Ovary (tissue), 9 donors: Measurements from ENCODE around the gene WWOX. TPM values are rescaled to one million over a fixed set of nuclear protein-coding genes. Genes with fewer than 3 reads are reported as not detected.
A peak's percentile ranks its signal among the peaks of the same experiment; 100 is the strongest.

Experiments
- DNase-seq, 5 donors: peaks; one replicate each; pipeline ENCODE4 v3.0.0-alpha.2; 2019 to 2020
- H3K27ac ChIP-seq, 2 donors: fragments of 200-600 bp; one replicate each; pipeline versions ENCODE4 v1.5.1 to v1.8.0; 2019 to 2022
- H3K27me3 ChIP-seq: fragments of 200-600 bp; one replicate; pipeline ENCODE4 v1.8.0; 2022
- H3K36me3 ChIP-seq: fragments of 200-600 bp; sonication (generic); one replicate; pipeline ENCODE4 v1.5.1; 2019
- H3K4me1 ChIP-seq: one replicate; pipeline ENCODE4 v1.8.1; 2013; ENCODE audit warnings: mild to moderate bottlenecking, moderate library complexity; ENCODE audit not compliant: insufficient read depth
- H3K4me3 ChIP-seq: fragments of 200-600 bp; sonication (generic); one replicate; pipeline ENCODE4 v1.5.1; 2017
- H3K9me3 ChIP-seq, 2 donors: fragments of 200-600 bp in 1 of 2; sonication (generic) in 1 of 2; one replicate each; pipeline versions ENCODE4 v1.5.1 to v1.8.1; 2013 to 2019; ENCODE audit warnings: mild to moderate bottlenecking in 1 of 2, moderate library complexity in 1 of 2
- EP300 ChIP-seq: sonication (generic); formaldehyde crosslinking; IDR thresholded peaks from one replicate; pipeline ENCODE4 v1.6.1; 2017; ENCODE audit warnings: antibody characterized with exemption
- POLR2A ChIP-seq: fragments of 450-650 bp; IDR thresholded peaks from one replicate; pipeline ENCODE4 v1.6.1; 2017; ENCODE audit warnings: antibody characterized with exemption, mild to moderate bottlenecking, moderate library complexity
- WGBS, 3 donors: extraction: QIAGEN DNeasy Blood & Tissue Kit in 1 of 3; methylation state at CpG; one replicate each; pipeline versions ENCODE4 v1.1.5 to v1.1.7; 2013 to 2017; 5-methylcytosine and 5-hydroxymethylcytosine counted together
- intact Hi-C, 4 donors: fragments of 100-400 bp; cut with DNase I; formaldehyde crosslinking; loops; one replicate each; pipeline versions ENCODE4 v1.11.0 to v1.15.1; 2022 to 2023
- polyA plus RNA-seq, 2 donors: library from polyadenylated mRNA; stranded (reverse); fragments of 200-250 nt in 1 of 2; fragments of 350-450 nt in 1 of 2; fragmentation: Illumina TruSeq in 1 of 2; extraction: RNeasy Lipid Tissue Mini Kit (QIAGEN cat#74804) in 1 of 2; gene quantifications; one replicate each; pipeline ENCODE4 v1.2.3, GENCODE V29; 2013 to 2014
- total RNA-seq, 7 donors: library from RNA; depleted of rRNA in 2 of 7; stranded (reverse); fragments of >200 nt in 2 of 7; fragmentation: NEBNext Ultra II Directional in 3 of 7; extraction: Animal tissue kit (Norgen Biotek cat#: 25700) in 3 of 7; gene quantifications; one replicate each; pipeline versions ENCODE4 v1.1.0 to v1.2.4, GENCODE V29; 2016 to 2023
- TF ChIP-seq, protein P1 (sequence below), 3 donors: fragments of 450-650 bp in 2 of 3; fragments of 200-600 bp in 1 of 3; IDR thresholded peaks; one replicate each; pipeline versions ENCODE4 v1.5.1 to v1.8.0; 2016 to 2022; ENCODE audit warnings: antibody characterized with exemption in 3 of 3, mild to moderate bottlenecking in 1 of 3
- donor health status: DM: no; HTN: no; CAD: no; lungs with moderate emphysema.
- donor health status: DM: no; HTN: no; CAD: no.
- donor health status: Bipolar disorder and iron deficiency.
- donor health status: DM: yes; HTN: yes; CAD: no.
- donor health status: DM: no; HTN: no; CAD: no.
- donor health status: DM: yes; HTN: yes; CAD: no.

WWOX gene
- total and polyA plus RNA-seq, 9 donors, result 11.0 to 40.5 (median 25.2) TPM

GRCh38 chr16:78851266-78851665, 751.8 kb downstream of the WWOX start:
- 43 to 54% (median 47%) methylated on average over 3 of the region's 3 CpGs for WGBS, 3 donors
- Histone ChIP-seq H3K36me3 (no peaks in the 10 kb centered on the region), H3K9me3 (no peaks in the 10 kb centered on the region), H3K4me3 (no peak overlapping the region), H3K4me1 (no peaks in the 10 kb centered on the region), H3K27ac (no peak overlapping the region), H3K27me3 (no peaks in the 10 kb centered on the region)
- no peak for TF ChIP-seq POLR2A
- TF ChIP-seq, protein P1, sequence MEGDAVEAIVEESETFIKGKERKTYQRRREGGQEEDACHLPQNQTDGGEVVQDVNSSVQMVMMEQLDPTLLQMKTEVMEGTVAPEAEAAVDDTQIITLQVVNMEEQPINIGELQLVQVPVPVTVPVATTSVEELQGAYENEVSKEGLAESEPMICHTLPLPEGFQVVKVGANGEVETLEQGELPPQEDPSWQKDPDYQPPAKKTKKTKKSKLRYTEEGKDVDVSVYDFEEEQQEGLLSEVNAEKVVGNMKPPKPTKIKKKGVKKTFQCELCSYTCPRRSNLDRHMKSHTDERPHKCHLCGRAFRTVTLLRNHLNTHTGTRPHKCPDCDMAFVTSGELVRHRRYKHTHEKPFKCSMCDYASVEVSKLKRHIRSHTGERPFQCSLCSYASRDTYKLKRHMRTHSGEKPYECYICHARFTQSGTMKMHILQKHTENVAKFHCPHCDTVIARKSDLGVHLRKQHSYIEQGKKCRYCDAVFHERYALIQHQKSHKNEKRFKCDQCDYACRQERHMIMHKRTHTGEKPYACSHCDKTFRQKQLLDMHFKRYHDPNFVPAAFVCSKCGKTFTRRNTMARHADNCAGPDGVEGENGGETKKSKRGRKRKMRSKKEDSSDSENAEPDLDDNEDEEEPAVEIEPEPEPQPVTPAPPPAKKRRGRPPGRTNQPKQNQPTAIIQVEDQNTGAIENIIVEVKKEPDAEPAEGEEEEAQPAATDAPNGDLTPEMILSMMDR (IDR thresholded peaks at IDR 0.05), result no peak
- DNase-seq, result no peak
- intact Hi-C loops, result no loop called here

DNA sequence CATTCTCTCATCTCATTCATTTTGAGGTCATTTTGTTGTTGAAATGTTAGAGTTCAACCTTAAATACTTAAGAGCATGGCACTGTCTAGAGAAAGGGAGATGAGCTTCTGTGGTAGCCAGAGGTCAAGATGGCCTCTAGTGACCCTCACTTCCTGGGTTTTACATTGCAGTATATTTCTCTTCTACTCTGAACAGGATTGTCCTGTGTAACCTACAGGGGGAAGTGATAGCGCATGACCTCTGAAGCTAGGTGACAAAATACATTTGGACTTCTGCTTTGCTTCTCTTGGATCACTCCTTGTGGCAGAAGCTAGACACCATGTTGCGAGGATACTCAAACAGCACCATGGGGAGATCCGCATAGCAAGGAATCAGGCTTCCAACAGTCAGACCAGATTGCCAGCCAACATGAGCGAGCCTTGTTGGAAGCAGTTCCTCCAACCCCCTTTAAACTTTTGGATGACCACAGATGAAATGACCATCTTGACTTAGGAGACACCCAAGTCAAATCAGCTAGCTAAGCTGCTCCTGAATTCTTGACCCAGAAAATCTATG, 752.7 kb downstream of the WWOX start:
- Histone ChIP-seq H3K4me3 (no peak overlapping the region), H3K9me3 (no peaks in the 10 kb centered on the region), H3K4me1 (no peaks in the 10 kb centered on the region), H3K27ac (no peak overlapping the region), H3K27me3 (no peaks in the 10 kb centered on the region), H3K36me3 (no peaks in the 10 kb centered on the region)
- TF ChIP-seq, protein P1 (IDR thresholded peaks at IDR 0.05), result no peak
- no peak for TF ChIP-seq EP300
- TF ChIP-seq POLR2A, result no peak
- intact Hi-C loops, result no loop called here
- 91 to 99% (median 99%) methylated on average over 4 of the region's 4 CpGs for WGBS, 3 donors
- no peak for DNase-seq

DNA sequence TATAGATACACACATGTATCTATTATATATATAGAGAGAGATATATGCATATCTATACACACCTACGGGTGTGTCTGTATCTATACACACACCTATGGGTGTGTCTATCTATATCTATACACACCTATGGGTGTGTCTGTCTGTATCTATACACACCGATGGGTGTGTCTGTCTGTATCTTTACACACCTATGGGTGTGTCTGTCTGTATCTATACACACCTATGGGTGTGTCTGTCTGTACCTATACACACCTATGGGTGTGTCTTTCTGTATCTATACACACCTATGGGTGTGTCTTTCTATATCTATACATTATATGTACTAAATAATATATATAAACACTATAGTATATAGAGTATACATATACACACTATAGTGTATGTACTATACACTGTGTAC, 762.6 kb downstream of the WWOX start:
- no peaks in the 10 kb centered on the region for H3K36me3 ChIP-seq
- intact Hi-C loops, result no loop called here
- no peaks in the 10 kb centered on the region for H3K9me3 ChIP-seq
- DNase-seq, result no peak
- no peak for TF ChIP-seq POLR2A
- TF ChIP-seq, protein P1 (IDR thresholded peaks at IDR 0.05), result no peak
- TF ChIP-seq EP300, result no peak
- no peaks in the 10 kb centered on the region for H3K27me3 ChIP-seq
- peaks cover 10% of the 10 kb centered on the region for H3K4me1 ChIP-seq
- WGBS, 3 donors, result 93 to 98% (median 97%) methylated on average over 2 of the region's 2 CpGs
- H3K27ac ChIP-seq, result no peak overlapping the region
- H3K4me3 ChIP-seq, result no peak overlapping the region

DNA sequence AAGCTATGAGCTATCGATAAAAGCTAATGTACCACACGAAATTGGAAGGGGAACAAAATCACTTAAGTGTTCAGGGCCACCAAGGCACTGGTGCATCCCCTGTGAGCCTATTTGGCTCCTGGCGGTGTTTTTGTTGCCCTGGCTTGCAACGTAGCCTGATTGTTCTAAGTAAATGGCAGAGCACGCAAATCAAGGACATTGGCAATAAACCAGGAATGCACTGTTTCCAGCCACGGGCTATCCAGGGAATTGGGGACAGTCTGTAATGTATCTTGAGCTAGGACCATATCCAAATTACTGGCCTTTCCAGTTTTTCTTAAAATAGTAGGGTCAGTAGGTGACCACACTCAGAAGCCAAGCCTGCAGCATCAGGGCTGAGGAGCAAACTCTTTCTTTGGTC, 767.1 kb downstream of the WWOX start:
- no peaks in the 10 kb centered on the region for H3K9me3 ChIP-seq
- 31 to 37% (median 33%) methylated on average over 6 of the region's 6 CpGs for WGBS, 3 donors
- TF ChIP-seq, protein P1 (IDR thresholded peaks at IDR 0.05), result no peak
- TF ChIP-seq EP300 (no peak), POLR2A (no peak)
- H3K27me3 ChIP-seq, result no peaks in the 10 kb centered on the region
- no peak overlapping the region for H3K27ac ChIP-seq
- intact Hi-C loops, result no loop called here
- peak in 2 of 5 donors; percentile 21 to 39 for DNase-seq
- peaks cover 12% of the 10 kb centered on the region for H3K4me1 ChIP-seq
- no peak overlapping the region for H3K4me3 ChIP-seq
- no peaks in the 10 kb centered on the region for H3K36me3 ChIP-seq
